GM18517 (cell line): ENCODE data around the gene NFYB.
"Not testable (repeated sequence)": the region's sequence is repeated elsewhere in the genome, so short reads cannot be mapped to it uniquely, and the experiment has no call there.

ENCODE experiments used
- ATAC-seq: cut with Tn5 transposase; IDR thresholded peaks from one replicate; pipeline ENCODE4 v1.9.1; 2021; ENCODE audit warnings: mild to moderate bottlenecking, moderate library complexity; ENCODE audit not compliant: unreplicated experiment

NFYB gene

DNA sequence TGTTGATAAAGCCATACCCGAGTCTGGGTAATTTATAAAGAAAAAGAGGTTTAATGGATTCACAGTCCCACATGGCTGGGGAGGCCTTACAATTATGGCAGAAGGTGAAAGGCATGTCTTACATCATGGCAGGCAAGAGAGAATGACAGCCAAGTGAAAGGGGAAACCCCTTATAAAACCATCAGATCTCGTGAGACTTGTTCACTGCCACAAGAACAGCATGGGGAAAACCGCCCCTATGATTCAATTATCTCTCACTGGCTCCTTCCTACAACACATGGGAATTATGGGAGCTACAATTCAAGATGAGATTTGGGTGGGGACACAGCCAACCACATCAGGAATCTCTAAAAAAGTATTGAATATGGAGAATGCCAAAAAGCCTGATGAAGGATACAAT lies 25.0 kb upstream of the NFYB start:
- ATAC-seq = not testable (repeated sequence)

DNA sequence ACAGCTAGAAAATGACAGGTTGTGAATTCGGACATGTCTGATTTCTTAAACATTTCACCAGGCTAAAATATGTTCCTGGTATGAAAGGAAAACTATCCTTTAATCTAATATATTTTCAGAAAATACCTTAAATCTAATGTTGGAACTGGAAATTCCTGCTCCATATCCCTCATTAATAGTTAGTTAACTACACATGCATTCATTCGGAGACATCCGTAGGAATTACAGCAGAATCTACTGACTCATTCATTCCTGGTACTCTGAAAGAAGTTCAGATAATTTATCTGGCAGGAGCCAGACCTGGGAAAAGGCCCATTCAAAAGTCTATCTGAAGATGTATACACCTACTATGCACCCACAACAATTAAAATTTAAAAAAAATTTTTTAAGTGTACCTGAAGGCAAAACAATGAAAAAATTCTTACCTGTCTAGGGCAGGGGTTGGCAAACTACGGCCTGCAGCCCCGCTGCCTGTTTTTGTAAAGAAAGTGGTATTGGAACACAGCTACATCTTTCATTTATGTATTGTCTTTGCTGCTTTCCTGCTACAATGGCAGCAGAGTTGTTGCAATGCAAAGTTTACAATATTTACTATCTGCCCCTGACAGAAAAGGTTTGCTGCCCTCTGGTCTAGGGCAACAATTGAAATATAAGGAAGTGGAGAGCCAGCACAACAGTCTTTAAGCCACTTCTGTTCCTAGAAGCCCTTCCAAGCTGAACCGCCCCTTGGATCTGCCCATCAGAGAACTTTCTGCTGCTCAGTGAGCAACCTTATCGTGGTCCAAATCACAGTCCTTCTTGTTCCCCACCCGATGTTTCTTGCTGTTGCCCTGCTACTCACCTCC lies 17.9 kb upstream of the NFYB start:
- ATAC-seq = no peak

DNA sequence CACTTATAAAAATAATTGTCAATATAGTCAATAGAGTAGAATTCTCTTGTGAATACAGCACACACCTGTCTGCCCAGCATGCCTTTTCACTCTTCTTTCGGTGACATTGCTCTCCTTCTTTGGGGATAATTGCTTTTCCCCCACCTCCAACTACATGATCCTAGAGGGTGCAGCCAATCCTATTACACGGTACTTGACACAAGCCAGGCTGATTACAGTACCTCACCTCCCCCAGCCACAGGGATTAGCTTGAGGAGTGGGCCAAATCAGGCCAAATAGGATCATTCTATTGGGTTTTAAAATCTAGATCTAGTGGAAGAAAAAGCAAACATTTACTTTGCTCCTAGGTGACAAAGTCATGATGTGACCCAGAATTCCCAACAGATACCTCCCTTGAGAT lies 16.8 kb upstream of the NFYB start:
- ATAC-seq = no peak

DNA sequence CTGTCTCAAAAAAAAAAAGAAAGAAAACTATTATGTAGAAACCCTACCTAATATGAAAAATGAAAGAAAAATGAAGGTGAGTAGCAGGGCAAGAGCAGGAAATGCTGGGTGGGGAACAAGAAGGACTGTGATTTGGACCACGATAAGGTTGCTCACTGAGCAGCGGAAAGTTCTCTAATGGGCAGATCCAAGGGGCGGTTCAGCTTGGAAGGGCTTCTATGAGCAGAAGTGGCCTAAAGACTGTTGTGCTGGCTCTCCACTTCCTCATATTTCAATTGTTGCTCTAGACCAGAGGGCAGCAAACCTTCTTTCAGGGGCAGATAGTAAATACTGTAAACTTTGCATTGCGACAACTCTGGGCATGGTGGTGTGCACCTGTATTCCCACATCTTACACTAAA lies 16.3 kb upstream of the NFYB start:
- ATAC-seq = no peak

DNA sequence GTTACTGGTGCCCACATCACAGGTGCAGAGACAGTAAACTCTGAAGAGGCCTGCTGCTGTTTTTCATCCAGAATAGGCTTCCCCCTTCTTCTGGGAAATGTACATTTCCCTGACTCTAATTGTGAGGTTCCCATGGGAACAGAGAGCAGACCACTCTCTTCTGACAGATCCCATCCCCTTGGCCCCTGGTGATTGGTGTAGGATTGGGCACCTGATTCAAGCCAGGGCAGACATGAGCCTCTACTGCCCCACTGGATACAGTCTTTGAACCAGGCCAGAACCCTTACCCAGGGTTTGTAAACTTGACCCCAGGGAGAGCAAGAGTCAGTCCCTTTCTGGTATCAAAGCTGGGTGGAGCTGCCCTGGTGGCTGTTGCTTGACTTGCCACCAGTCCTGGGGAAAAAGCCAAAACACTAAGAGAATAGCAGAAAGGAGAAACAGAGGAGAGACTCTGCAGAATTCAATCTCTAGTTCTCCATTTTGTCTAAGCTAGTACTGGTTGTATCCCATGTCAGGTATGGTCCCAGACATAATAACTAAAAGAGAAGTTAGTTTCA lies 14.8 kb upstream of the NFYB start:
- ATAC-seq = no peak

DNA sequence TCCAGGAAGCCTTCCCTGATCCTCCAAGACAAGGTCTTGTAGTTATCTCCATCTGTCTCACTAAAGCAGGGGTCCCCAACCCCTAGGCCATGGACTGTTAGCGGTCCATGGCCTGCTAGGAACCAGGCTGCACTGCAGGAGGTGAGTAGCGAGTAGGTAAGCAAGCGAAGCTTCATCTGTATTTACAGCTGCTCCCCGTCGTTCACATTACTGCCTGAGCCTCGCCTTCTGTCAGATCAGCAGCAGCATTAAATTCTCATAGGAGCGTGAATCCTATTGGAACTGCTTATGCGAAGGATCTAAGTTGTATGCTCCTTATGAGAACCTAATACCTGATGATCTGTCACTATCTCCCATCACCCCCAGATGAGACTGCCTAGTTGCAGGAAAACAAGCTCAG lies 12.4 kb upstream of the NFYB start:
- no peak for ATAC-seq

DNA sequence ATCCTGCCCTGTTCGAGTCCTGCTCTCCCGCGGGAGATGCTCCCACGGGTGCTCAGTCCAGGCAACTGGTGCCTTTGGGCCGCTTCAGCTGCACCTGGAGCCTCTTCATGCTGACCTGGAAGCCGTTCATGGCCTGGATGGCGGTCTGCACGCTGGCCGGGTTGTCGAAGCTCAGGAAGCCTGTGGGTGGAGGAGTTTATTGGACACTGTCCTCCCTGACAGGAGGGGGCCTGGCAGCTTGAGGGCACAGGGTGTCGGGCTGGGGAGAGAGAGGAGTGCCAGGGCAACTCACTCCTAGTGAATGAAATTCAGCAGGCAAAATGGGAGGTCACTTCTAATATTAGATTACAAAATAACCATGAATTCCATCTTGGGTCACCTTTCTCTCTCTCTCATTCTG lies 9.3 kb upstream of the NFYB start:
- ATAC-seq = no peak

DNA sequence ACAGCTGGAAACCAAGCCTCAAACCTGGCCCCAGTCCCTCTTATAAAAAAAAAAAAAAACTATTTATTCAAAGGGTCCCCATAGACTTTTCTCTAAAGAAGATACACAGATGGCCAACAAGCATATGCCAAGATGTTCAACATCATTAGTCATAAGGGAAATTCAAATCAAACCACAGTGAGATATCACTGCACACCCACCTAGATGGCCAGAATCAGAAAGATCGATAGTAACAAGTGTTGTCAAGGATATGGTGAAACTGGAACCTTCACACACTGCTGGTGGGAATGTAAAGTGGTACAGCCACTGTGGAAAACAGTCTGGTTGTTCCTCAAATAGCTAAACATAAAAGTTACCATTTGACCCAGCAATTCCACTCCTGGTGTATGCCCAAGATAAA lies 5.9 kb upstream of the NFYB start:
- ATAC-seq = no peak

DNA sequence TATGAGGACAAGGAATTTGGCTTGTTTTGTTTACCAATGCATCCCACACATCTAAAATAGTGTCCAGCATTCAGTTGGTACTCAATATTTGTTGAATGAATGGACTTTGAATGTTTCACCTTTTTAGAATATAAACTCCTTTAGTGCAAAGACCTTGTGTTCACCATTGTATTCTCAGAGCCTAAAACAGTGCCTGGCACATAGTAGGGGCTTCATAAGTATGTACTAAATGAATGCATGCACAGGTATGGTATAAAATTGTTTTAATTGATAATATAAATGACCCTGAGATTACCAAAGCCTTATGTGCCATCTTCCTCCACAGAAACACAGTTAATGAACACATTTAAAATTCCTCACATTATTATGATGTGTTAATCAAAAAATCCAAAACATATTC lies 5.0 kb upstream of the NFYB start:
- ATAC-seq = no peak

DNA sequence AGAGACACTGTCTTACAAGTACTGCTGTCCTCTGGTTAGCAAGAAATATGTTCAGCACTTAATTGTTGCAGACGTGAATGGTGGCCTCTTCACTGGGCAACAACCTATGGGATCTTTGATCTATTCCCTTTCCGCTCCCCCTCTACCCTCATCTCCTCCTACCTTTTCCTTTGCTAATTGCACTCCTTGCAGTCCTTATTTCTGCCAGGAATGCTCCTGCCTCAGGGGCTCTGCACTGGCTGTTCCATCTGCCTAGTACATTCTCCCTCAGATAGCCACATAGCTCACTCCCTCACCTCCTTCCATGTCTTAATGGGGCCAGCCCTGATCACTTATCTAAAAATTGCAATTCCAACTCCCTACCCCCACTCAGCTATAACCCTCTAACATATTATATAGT lies 4.5 kb upstream of the NFYB start:
- no peak for ATAC-seq

DNA sequence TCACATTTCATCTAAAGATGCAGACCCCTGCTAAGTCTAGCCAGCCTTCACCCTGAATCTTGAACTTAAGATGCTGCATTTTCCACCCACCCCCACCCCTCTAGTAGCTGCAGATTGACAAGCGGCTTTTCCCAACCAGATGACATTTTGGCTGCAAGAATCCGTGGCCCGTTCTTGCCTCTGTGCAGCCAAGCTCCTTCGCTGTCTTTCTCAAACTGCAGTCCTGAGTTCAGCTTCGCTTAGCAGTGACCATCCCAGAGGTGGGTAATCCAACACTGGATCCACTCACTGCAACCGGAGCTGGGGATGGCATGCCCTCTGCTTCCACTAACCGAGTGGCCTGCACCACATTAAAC lies 765 bp upstream of the NFYB start:
- ATAC-seq = no peak

DNA sequence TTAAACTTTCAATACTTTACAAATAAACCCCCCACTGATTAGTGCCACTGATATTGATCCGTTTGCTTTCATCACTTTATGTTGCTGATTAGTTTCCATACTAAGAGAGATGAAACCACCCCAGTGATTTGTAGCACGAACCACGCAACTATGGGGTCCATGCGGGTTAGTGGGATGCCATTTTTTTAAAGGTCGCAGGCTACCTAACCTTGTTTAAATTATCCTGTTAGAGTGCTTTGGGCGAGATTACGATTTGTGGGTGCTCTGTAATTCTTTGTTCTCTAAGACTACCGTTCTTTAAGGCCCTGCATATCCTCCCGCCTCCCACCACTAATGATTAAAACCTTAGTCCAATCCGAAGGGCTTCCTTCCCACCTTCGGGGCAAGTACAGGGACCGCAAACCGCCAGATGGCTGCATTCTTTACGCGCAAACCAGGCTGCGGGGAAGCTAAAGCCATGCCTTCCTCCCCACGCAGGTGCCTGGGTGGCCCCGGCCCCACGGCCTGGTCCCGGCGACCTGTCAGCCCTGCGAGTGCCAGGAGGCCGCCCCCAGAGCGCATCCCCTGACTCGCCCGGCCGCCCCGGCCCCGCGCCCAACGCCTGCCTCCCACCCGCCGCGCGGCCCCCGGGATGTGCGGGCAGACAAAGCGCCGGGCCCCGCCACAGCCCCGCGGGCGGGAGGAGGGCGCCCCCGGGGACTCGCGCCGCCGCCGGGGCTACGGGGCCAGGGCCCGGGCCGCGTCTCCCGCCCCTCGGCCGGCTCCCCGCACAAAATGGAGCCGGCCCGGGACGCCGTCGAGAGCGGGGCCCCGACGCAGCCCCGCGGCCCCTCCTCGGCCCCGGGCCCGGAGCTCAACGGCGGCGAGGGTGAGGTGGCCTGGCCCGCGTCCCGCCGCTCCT lies 759 bp downstream of the NFYB start:
- ATAC-seq = peak; percentile 31

DNA sequence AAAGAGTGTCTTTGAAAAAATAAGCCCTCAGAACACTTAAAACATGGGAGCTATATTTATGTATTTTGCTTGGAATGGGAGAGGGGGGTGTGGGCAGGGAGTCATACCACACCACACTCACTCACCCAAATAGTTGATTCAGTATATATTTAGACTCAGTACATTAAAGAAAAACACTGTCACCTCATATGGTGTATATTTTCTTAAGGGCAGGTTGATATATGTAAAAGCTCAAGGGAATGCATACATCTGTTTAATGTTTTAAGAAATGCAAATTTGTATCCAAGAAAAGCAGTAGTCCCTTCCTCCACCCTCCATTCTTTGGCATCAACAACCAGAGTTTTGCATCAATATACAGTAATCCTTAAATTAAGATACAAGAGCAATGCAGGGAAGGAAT lies 1.4 kb downstream of the NFYB start:
- no peak for ATAC-seq

DNA sequence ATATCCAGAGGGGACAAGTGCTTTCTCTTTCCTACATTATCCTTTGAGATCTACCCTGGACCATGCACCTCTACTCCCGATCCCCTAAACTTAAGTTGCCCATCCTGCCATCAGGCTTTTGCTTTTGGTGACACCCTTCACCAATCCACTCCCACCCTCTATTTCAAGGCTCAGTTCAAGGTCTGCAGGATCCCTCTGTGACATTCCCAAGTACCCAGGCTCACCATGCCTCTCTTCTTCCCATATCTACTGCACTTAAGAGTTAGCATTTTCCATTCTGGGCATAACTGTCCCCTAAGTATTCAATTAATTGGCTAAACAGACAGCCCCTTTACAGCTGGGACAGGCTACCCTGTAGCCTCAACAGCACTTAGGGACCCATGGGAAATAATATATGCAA lies 3.1 kb downstream of the NFYB start:
- ATAC-seq = no peak

DNA sequence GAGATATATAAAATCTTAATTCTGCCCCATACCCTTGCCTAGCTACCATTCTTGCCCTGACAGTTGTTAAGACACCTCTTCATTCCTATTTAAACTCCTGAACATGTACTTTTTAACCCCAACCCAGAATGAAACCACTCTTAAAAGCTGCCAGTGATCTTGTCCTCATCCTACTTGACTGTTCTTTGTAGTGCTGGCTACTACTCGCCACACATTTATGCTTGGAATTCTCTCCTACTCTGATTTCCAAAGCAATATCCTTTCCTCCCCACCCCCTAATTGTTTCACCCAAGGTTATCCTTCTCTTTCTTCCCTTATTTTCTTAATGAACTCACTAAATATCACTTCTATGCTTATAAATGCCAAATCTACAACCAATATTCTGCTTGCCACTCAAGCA lies 4.1 kb downstream of the NFYB start:
- ATAC-seq = no peak

DNA sequence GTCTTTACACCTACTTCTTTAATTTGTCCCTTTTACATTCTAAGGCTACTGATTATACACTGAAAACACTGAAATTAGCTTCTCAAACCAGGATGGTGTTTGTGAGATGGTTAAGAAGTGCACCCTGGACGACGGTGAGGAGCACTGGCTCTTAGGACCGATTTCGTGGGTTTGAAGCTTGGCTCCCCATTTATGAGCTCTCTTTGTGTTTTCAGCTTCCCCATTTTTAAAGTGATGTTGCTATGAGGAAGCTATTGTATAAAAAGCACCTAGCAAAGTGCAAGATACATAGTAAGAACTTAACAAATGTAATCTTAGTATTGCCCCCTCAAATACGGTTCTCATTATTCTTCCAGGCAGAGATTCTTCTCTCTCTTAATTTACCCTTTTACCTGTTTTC lies 4.7 kb downstream of the NFYB start:
- no peak for ATAC-seq

DNA sequence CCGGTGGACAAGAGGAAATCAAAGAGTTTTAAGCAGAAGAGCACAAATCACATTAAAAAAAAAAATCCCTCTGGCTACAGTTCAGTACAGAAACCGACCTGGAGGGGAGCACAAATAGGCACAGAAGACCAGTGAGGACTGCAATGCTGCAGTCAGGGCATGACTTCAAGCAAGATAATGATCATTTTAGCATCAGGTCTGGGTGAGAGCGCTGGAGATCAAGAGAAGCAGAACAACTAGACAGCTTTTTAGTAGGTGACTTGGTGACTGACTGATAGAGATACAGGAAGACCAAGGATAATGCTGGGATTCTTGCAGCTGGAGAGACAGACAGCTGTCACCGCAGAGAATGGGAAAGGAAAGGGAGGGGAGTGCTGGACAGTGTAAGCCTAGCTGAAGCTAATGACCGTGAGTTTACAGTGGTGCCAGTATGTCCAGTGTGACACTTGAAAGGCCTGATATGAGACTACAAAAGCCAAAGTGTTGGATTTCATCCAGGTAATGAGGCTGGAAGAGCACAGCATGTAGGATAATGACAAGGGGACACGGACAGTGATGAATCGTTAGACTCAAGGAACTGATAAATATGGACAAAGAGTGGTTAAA lies 5.6 kb downstream of the NFYB start:
- ATAC-seq = no peak

DNA sequence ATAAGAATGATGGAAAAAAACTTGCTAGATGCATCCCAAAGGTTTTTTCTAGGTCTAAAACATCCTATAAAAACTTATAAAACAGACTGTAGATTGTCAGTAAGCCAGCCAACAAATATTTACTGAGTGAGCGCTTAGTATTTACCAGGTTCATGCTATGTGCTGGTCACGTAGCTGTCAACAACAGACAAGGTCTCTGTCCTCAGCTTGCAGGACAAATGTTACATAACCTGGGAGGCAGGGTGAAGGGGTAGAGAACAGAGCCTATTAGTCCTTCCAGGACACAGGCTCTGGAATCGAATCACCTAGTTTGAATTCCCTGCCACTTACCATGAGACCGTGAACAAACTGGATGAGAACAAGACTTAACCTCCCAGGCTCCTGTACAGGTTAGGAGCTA lies 6.4 kb downstream of the NFYB start:
- ATAC-seq = no peak

DNA sequence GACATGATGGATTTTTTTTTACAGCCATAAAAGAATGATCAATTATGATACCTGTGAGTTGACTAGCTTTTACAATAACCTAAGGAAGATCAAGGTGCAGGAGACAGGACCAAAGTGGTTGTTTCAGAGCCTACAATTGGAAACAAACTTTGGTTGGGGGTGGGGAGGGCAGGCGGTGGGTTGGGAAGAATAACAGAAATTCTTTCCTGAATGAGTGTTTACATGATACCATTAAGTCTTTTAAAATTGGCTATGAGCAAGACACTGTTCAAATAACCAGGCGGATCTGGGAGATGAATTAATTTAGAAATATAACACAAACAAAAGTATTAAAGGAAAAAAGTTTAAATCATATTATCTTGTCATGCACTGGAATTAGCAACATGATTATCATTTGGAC lies 7.2 kb downstream of the NFYB start:
- no peak for ATAC-seq

DNA sequence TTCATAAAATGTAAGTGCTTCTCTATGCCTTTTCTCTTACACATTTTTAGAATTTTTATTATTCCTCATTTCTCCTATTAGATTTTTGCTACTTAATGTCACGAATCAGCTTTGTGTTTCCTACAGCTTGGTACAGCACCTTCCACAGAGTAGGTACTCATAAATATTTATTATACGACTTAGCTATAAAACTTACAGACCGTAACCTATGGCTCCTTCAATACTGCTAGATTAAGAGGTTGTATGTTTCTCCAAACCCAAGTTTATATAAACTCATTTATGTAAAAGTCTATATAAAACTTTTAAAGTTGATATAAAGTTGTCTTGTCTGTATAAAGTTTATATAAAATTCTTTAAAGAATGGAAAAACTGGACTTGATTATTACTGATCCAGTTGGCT lies 11.5 kb downstream of the NFYB start:
- ATAC-seq = no peak

DNA sequence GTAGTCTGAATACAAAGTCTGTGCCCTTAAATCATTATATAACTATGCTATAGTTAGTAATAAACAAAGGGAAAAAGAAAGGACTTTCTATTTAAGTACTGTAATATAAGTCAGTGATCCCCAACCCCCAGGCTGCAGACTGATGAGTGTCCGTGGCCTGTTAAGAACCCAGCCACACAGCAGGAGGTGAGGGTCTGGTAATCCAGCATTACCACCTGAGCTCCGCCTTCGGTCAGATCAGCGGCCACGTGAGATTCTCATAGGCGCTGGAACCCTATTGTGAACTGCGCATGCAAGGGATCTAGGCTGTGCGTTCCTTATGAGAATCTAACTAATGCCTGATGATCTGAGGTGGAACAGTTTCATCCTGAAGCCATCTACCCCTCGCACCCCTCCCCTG lies 15.7 kb downstream of the NFYB start:
- no peak for ATAC-seq

DNA sequence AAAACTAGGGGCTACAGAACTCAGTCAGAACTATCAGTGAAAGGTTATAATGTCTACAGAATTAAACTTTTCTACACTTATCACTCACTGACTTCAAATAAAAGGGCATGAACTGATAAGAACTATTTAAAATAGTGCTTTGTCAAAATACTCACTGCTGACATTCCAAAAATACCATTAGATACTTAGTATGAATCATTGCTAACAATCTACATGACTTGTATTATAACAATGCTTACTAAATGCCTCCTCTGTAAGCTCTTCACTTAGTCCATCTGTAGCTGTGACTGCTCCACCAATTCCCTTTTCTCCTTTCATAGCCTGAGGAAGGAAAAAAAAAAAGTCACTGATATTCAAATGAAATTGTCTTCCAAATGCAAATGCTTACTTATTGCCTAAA lies 17.0 kb downstream of the NFYB start:
- no peak for ATAC-seq
